ENCODE data around the gene SLC5A8. TPM values are rescaled to one million over a fixed set of nuclear protein-coding genes. Genes with fewer than 3 reads are reported as not detected.

SLC5A8 gene
- total RNA-seq, 1 experiment from 2014 or later, result 0.07 TPM

- Histone ChIP-seq H3K56ac (ENCODE audit: insufficient read length, low read depth, low read length) (no peak overlapping the region), H4K20me1 (ENCODE audit: control insufficient read depth, insufficient read depth, insufficient read length) (no peaks in the 10 kb centered on the region), H3K4me1 (ENCODE audit: insufficient read depth, low read length) (no peaks in the 10 kb centered on the region), H3K9ac (ENCODE audit: extremely low read depth, insufficient read length, low read length) (no peak overlapping the region), H2BK12ac (ENCODE audit: insufficient read length, low read depth, low read length) (no peak overlapping the region), H3K27ac (ENCODE audit: insufficient read length, low read depth, low read length) (no peak overlapping the region), H3K23ac (ENCODE audit: insufficient read length, low read depth, low read length) (no peak overlapping the region), H3K23me2 (ENCODE audit: insufficient read length, low read depth, low read length, poor library complexity, severe bottlenecking) (no peaks in the 10 kb centered on the region), H3K4me2 (ENCODE audit: insufficient read depth, insufficient read length, low read length) (no peak overlapping the region), H2BK120ac (ENCODE audit: low read depth, low read length, poor library complexity, severe bottlenecking) (no peak overlapping the region), H2BK15ac (ENCODE audit: low read depth, low read length) (no peak overlapping the region), H2BK5ac (ENCODE audit: insufficient read length, low read length) (no peak overlapping the region), H3K79me2 (ENCODE audit: insufficient read depth, low read length) (no peaks in the 10 kb centered on the region), H3T11ph (ENCODE audit: low read length) (no peak overlapping the region), H4K8ac (replicated peaks; ENCODE audit: insufficient read length, low read depth, low read length) (no peak overlapping the region), H2BK20ac (ENCODE audit: low read depth, low read length, poor library complexity, severe bottlenecking) (no peak overlapping the region), H3K27me3 (ENCODE audit: insufficient read depth, low read length) (no peaks in the 10 kb centered on the region), H3K14ac (ENCODE audit: insufficient read depth, low read length) (no peak overlapping the region), H3K4ac (ENCODE audit: low read depth, low read length) (no peak overlapping the region), H2AFZ (ENCODE audit: low read length) (no peak overlapping the region), H4K91ac (ENCODE audit: insufficient read length, low read depth, low read length) (no peak overlapping the region), H3K18ac (ENCODE audit: insufficient read length, low read depth, low read length) (no peak overlapping the region), H4K5ac (ENCODE audit: insufficient read length, low read depth, low read length) (no peak overlapping the region), H3K79me1 (ENCODE audit: insufficient read depth, low read depth, low read length, poor library complexity, severe bottlenecking) (no peaks in the 10 kb centered on the region), H3K9me3 (ENCODE audit: control insufficient read depth, low read depth, low read length) (no peaks in the 10 kb centered on the region), H2AK5ac (ENCODE audit: insufficient read length, low read length) (no peak overlapping the region)
- DNase-seq, result no peak
- no CpG with 5 or more reads among the region's 2 CpGs for WGBS (ENCODE audit: extremely low coverage, insufficient read length, low lambda C conversion rate)
- H3K4me3 Mint-ChIP-seq, result no peak overlapping the region
- H3K27me3 Mint-ChIP-seq (ENCODE audit: low read depth), result no peaks in the 10 kb centered on the region
- H3K27ac Mint-ChIP-seq, result no peak overlapping the region; a peak in 1 of 7 replicates
- no peaks in the 10 kb centered on the region; a peak in 1 of 5 replicates for H3K9me3 Mint-ChIP-seq
- H3K36me3 Mint-ChIP-seq (ENCODE audit: insufficient read depth in 1 of 3, low read depth in 3 of 3), result no peaks in the 10 kb centered on the region; a peak in 1 of 7 replicates
- H3K4me1 Mint-ChIP-seq, result no peaks in the 10 kb centered on the region
- TF ChIP-seq CTCF (conservative IDR thresholded peaks at IDR 0.05), result no peak
These were observed 33.6 kb upstream of the SLC5A8 start for GRCh38 chr12:101243616-101244015.
